Right renal cortex interstitium (tissue), 3 donors: ENCODE measurements around the gene NAGLU. TPM values are rescaled to one million over a fixed set of nuclear protein-coding genes. Genes with fewer than 3 reads are reported as not detected.

ENCODE experiments used
- DNase-seq, 3 donors: peaks; one replicate each; pipeline ENCODE4 v3.0.0-alpha.2; 2013; ENCODE audit warnings: low read depth in 3 of 3, low spot score in 2 of 3
- polyA plus RNA-seq, 3 donors: library from polyadenylated mRNA; unstranded; fragments of 120-200 nt; gene quantifications; one replicate each; pipeline ENCODE4 v1.2.1, GENCODE V29; 2013; ENCODE audit not compliant: insufficient read length in 3 of 3

NAGLU gene
- polyA plus RNA-seq, result 10 to 100 TPM; 18.1 to 22.8 (median 20.4) TPM

- peak in 1 of 3 donors; percentile 73 for DNase-seq
These were observed at the start of gene NAGLU for GRCh38 chr17:42536048-42536371. Gene NAGLU (plus strand): TSS chr17:42536241. CDS start chr17:42536273, 32 bp downstream.

GRCh38 chr17:42488032-42488431, 48.0 kb upstream of the NAGLU start:
- DNase-seq, result no peak

- DNase-seq, result peak in 1 of 3 donors; percentile 21
These were observed 42.7 kb upstream of the NAGLU start for GRCh38 chr17:42493319-42493718.

GRCh38 chr17:42494673-42495072, 41.4 kb upstream of the NAGLU start:
- DNase-seq, result no peak

- DNase-seq, result no peak
These were observed 37.2 kb upstream of the NAGLU start for GRCh38 chr17:42498828-42499227.

- no peak for DNase-seq
These were observed 34.0 kb upstream of the NAGLU start for GRCh38 chr17:42502091-42502490.

GRCh38 chr17:42502926-42503325, 33.1 kb upstream of the NAGLU start:
- no peak for DNase-seq

- DNase-seq, result no peak
These were observed 28.4 kb upstream of the NAGLU start for GRCh38 chr17:42507671-42508070.

- no peak for DNase-seq
These were observed 27.4 kb upstream of the NAGLU start for GRCh38 chr17:42508426-42509165.

- no peak for DNase-seq
These were observed 26.6 kb upstream of the NAGLU start for GRCh38 chr17:42509409-42509808.

GRCh38 chr17:42509841-42510240, 26.2 kb upstream of the NAGLU start:
- no peak for DNase-seq

- DNase-seq, result no peak
These were observed 23.8 kb upstream of the NAGLU start for GRCh38 chr17:42512246-42512645.

GRCh38 chr17:42512733-42513251, 23.2 kb upstream of the NAGLU start:
- DNase-seq, result no peak

- DNase-seq, result no peak
These were observed 22.4 kb upstream of the NAGLU start for GRCh38 chr17:42513686-42514085.

GRCh38 chr17:42514279-42514678, 21.8 kb upstream of the NAGLU start:
- no peak for DNase-seq

- no peak for DNase-seq
These were observed 21.2 kb upstream of the NAGLU start for GRCh38 chr17:42514867-42515266.

GRCh38 chr17:42517516-42517915, 18.5 kb upstream of the NAGLU start:
- no peak for DNase-seq

- DNase-seq, result no peak
These were observed 17.8 kb upstream of the NAGLU start for GRCh38 chr17:42518046-42518754.

GRCh38 chr17:42518755-42519545, 17.1 kb upstream of the NAGLU start:
- DNase-seq, result no peak

- peak in 1 of 3 donors; percentile 83 for DNase-seq
These were observed 16.2 kb upstream of the NAGLU start for GRCh38 chr17:42519546-42520491.
